Neural cell (in vitro differentiated cells): ENCODE data around the gene TRERF1. TPM values are rescaled to one million over a fixed set of nuclear protein-coding genes. Genes with fewer than 3 reads are reported as not detected.

Experiments used
- H2AFZ ChIP-seq: fragments of 200-600, 300-800 bp; sonication (generic), shearing (Covaris generic); 2 replicates; pipeline ENCODE4 v1.6.0; 2014; ENCODE audit warnings: low read depth, mild to moderate bottlenecking, antibody characterized with exemption, low read length, moderate library complexity
- H3F3A ChIP-seq: fragments of 200-600 bp; shearing (Covaris generic); 2 replicates; pipeline ENCODE4 v1.6.1; 2016; ENCODE audit warnings: mild to moderate bottlenecking, moderate library complexity, mixed read lengths, antibody characterized with exemption, low read length; ENCODE audit not compliant: insufficient read depth, poor library complexity, severe bottlenecking
- H3K27ac ChIP-seq: fragments of 200-600, 300-800 bp; sonication (generic), shearing (Covaris generic); 2 replicates; pipeline ENCODE4 v1.5.1; 2014; ENCODE audit warnings: mild to moderate bottlenecking, low read length, moderate library complexity
- H3K27me3 ChIP-seq: fragments of 300-800, 200-600 bp; sonication (generic), shearing (Covaris generic); 2 replicates; pipeline ENCODE4 v1.6.0; 2014; ENCODE audit warnings: mild to moderate bottlenecking, low read depth, low read length, moderate library complexity; ENCODE audit not compliant: insufficient read depth
- H3K36me3 ChIP-seq: fragments of 300-800, 200-600 bp; sonication (generic), shearing (Covaris generic); 2 replicates; pipeline ENCODE4 v1.5.1; 2014; ENCODE audit warnings: mild to moderate bottlenecking, antibody characterized with exemption, low read length, moderate library complexity; ENCODE audit not compliant: insufficient read depth
- H3K4me2 ChIP-seq: fragments of 300-800, 200-600 bp; sonication (generic), shearing (Covaris generic); 2 replicates; pipeline ENCODE4 v1.6.0; 2014; ENCODE audit warnings: mild to moderate bottlenecking, low read length
- H3K4me3 ChIP-seq: fragments of 300-800, 200-600 bp; sonication (generic), shearing (Covaris generic); 2 replicates; pipeline ENCODE4 v1.5.1; 2014; ENCODE audit warnings: mild to moderate bottlenecking, low read length, moderate library complexity
- H3K79me2 ChIP-seq: fragments of 200-600 bp; shearing (Covaris generic); replicated peaks from 2 replicates; pipeline ENCODE4 v1.6.0; 2014; ENCODE audit warnings: mild to moderate bottlenecking, low read length, moderate library complexity; ENCODE audit not compliant: insufficient read depth
- H3K9ac ChIP-seq: fragments of 300-800, 200-600 bp; sonication (generic), shearing (Covaris generic); 2 replicates; pipeline ENCODE4 v1.6.1; 2016; ENCODE audit warnings: mild to moderate bottlenecking, low read length, mixed read lengths
- H3K9me2 ChIP-seq: fragments of 200-600 bp; shearing (Covaris generic); 2 replicates; pipeline ENCODE4 v1.6.1; 2016; ENCODE audit warnings: mild to moderate bottlenecking, low read length, mixed read lengths; ENCODE audit not compliant: insufficient read depth
- H3K9me3 ChIP-seq: fragments of 200-600, 300-800 bp; sonication (generic), shearing (Covaris generic); 2 replicates; pipeline ENCODE4 v1.6.1; 2016; ENCODE audit warnings: mild to moderate bottlenecking, mixed run types, low read length, moderate library complexity, mixed read lengths
- H4K20me1 ChIP-seq: fragments of 200-600 bp; shearing (Covaris generic); 2 replicates; pipeline ENCODE4 v1.6.1; 2016; ENCODE audit warnings: mild to moderate bottlenecking, mixed run types; ENCODE audit not compliant: insufficient read depth
- CTCF ChIP-seq: fragments of 450-650 bp; IDR thresholded peaks from 2 replicates; pipeline ENCODE4 v1.5.1; 2014; ENCODE audit warnings: antibody characterized with exemption, mild to moderate bottlenecking, moderate library complexity; ENCODE audit not compliant: poor library complexity, severe bottlenecking
- EP300 ChIP-seq: fragments of 450-650 bp; conservative IDR thresholded peaks from 2 replicates; pipeline ENCODE4 v1.6.1; 2014; ENCODE audit warnings: antibody characterized with exemption, mild to moderate bottlenecking, moderate library complexity; ENCODE audit not compliant: poor library complexity, severe bottlenecking
- EZH2 ChIP-seq: fragments of 200-600, 300-800 bp; shearing (Covaris generic), sonication (generic); IDR thresholded peaks from 2 replicates; pipeline ENCODE4 v1.6.1; 2014; ENCODE audit warnings: antibody characterized with exemption, low read length, borderline replicate concordance, mild to moderate bottlenecking; ENCODE audit not compliant: insufficient read depth, poor library complexity, severe bottlenecking
- MXI1 ChIP-seq: fragments of 450-650 bp; conservative IDR thresholded peaks from 2 replicates; pipeline ENCODE4 v1.6.1; 2014; ENCODE audit warnings: antibody characterized with exemption, mild to moderate bottlenecking; ENCODE audit not compliant: poor library complexity, severe bottlenecking
- POLR2AphosphoS5 ChIP-seq: IDR thresholded peaks from 2 replicates; pipeline ENCODE4 v1.6.1; 2012
- RAD21 ChIP-seq: fragments of 450-650 bp; conservative IDR thresholded peaks from 2 replicates; pipeline ENCODE4 v1.6.1; 2014; ENCODE audit warnings: antibody characterized with exemption, mild to moderate bottlenecking, moderate library complexity
- SMC3 ChIP-seq: fragments of 450-650 bp; conservative IDR thresholded peaks from 2 replicates; pipeline ENCODE4 v1.6.1; 2014; ENCODE audit warnings: antibody characterized with exemption, mild to moderate bottlenecking, moderate library complexity; ENCODE audit not compliant: poor library complexity
- polyA plus RNA-seq: library from polyadenylated mRNA; depleted of rRNA; stranded (reverse); fragments of >200 nt; gene quantifications from 2 replicates; pipeline ENCODE4 v1.2.3, GENCODE V29; 2014
- TF ChIP-seq, protein P1 (sequence below): IDR thresholded peaks from 2 replicates; pipeline ENCODE4 v1.6.1; 2012; ENCODE audit warnings: borderline replicate concordance

TRERF1 gene
- polyA plus RNA-seq, 1 donor from 2014 or later, result 4.5 TPM

GRCh38 chr6:42300701-42301100 lies 151.0 kb downstream of the TRERF1 start:
- Histone ChIP-seq H3F3A (no peaks in the 10 kb centered on the region), H3K27ac (no peak overlapping the region), H3K36me3 (no peaks in the 10 kb centered on the region), H2AFZ (no peak overlapping the region), H3K9ac (no peak overlapping the region), H3K27me3 (no peaks in the 10 kb centered on the region), H3K79me2 (no peaks in the 10 kb centered on the region), H3K4me2 (no peak overlapping the region), H4K20me1 (no peaks in the 10 kb centered on the region), H3K9me2 (no peaks in the 10 kb centered on the region), H3K9me3 (no peaks in the 10 kb centered on the region), H3K4me3 (no peak overlapping the region)
- TF ChIP-seq MXI1 (no peak), EP300 (no peak), CTCF (no peak), SMC3 (no peak)
- TF ChIP-seq, protein P1, sequence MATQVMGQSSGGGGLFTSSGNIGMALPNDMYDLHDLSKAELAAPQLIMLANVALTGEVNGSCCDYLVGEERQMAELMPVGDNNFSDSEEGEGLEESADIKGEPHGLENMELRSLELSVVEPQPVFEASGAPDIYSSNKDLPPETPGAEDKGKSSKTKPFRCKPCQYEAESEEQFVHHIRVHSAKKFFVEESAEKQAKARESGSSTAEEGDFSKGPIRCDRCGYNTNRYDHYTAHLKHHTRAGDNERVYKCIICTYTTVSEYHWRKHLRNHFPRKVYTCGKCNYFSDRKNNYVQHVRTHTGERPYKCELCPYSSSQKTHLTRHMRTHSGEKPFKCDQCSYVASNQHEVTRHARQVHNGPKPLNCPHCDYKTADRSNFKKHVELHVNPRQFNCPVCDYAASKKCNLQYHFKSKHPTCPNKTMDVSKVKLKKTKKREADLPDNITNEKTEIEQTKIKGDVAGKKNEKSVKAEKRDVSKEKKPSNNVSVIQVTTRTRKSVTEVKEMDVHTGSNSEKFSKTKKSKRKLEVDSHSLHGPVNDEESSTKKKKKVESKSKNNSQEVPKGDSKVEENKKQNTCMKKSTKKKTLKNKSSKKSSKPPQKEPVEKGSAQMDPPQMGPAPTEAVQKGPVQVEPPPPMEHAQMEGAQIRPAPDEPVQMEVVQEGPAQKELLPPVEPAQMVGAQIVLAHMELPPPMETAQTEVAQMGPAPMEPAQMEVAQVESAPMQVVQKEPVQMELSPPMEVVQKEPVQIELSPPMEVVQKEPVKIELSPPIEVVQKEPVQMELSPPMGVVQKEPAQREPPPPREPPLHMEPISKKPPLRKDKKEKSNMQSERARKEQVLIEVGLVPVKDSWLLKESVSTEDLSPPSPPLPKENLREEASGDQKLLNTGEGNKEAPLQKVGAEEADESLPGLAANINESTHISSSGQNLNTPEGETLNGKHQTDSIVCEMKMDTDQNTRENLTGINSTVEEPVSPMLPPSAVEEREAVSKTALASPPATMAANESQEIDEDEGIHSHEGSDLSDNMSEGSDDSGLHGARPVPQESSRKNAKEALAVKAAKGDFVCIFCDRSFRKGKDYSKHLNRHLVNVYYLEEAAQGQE, result no peak

GRCh38 chr6:42300185-42300584 lies 151.5 kb downstream of the TRERF1 start:
- no peaks in the 10 kb centered on the region for H3F3A ChIP-seq
- TF ChIP-seq EZH2 (no peak), CTCF (no peak), POLR2AphosphoS5 (no peak), SMC3 (no peak), RAD21 (no peak), MXI1 (no peak), EP300 (no peak)
- TF ChIP-seq, protein P1, result no peak

More at GRCh38 chr6:42300185-42300584, 151.5 kb downstream of the TRERF1 start:
- Histone ChIP-seq H3K27ac (no peak overlapping the region), H3K4me2 (no peak overlapping the region), H3K36me3 (no peaks in the 10 kb centered on the region), H3K9me2 (no peaks in the 10 kb centered on the region), H3K4me3 (no peak overlapping the region), H2AFZ (no peak overlapping the region), H3K9me3 (no peaks in the 10 kb centered on the region), H4K20me1 (no peaks in the 10 kb centered on the region), H3K9ac (no peak overlapping the region), H3K79me2 (no peaks in the 10 kb centered on the region), H3K27me3 (no peaks in the 10 kb centered on the region)
